GM18520 (cell line): Measurements from ENCODE around the gene GSTM3.
"Not testable (repeated sequence)": the region's sequence is repeated elsewhere in the genome, so short reads cannot be mapped to it uniquely, and the experiment has no call there.

Experiments
- ATAC-seq: cut with Tn5 transposase; IDR thresholded peaks from one replicate; pipeline ENCODE4 v1.9.1; 2021; ENCODE audit not compliant: unreplicated experiment

Gene GSTM3

GRCh38 chr1:109762821-109763645 is 22.2 kb upstream of the GSTM3 start:
- no peak for ATAC-seq

- no peak for ATAC-seq
Observed at GRCh38 chr1:109762039-109762585, 21.3 kb upstream of the GSTM3 start.

- ATAC-seq: no peak
Observed at GRCh38 chr1:109761227-109762038, 20.6 kb upstream of the GSTM3 start.

GRCh38 chr1:109760581-109761226 is 19.9 kb upstream of the GSTM3 start:
- ATAC-seq: no peak

- ATAC-seq: no peak
Observed at GRCh38 chr1:109759513-109760334, 18.9 kb upstream of the GSTM3 start.

GRCh38 chr1:109757936-109758786 is 17.3 kb upstream of the GSTM3 start:
- no peak for ATAC-seq

- no peak for ATAC-seq
Observed at GRCh38 chr1:109756848-109757521, 16.1 kb upstream of the GSTM3 start.

GRCh38 chr1:109756325-109756724 is 15.5 kb upstream of the GSTM3 start:
- not testable (repeated sequence) for ATAC-seq

GRCh38 chr1:109754738-109755137 is 13.9 kb upstream of the GSTM3 start:
- no peak for ATAC-seq

GRCh38 chr1:109751531-109752260 is 10.9 kb upstream of the GSTM3 start:
- no peak for ATAC-seq

- ATAC-seq: no peak
Observed at GRCh38 chr1:109750920-109751319, 10.1 kb upstream of the GSTM3 start.

GRCh38 chr1:109750241-109750882 is 9.5 kb upstream of the GSTM3 start:
- no peak for ATAC-seq

- ATAC-seq: no peak
Observed at GRCh38 chr1:109749221-109749620, 8.4 kb upstream of the GSTM3 start.

- ATAC-seq: not testable (repeated sequence)
Observed at GRCh38 chr1:109748311-109748710, 7.5 kb upstream of the GSTM3 start.

- peak; percentile 82 for ATAC-seq
Observed at GRCh38 chr1:109739738-109740614, 862 bp downstream of the GSTM3 start.

GRCh38 chr1:109733236-109733870 is 7.5 kb downstream of the GSTM3 start:
- ATAC-seq: no peak
